Measurements from ENCODE around the gene ARHGAP9.

GRCh38 chr12:57515934-57516541, 36.4 kb upstream of the ARHGAP9 start:
- TF ChIP-seq POLR2A (IDR thresholded peaks at IDR 0.05) (no peak), CTCF (IDR thresholded peaks at IDR 0.05) (no peak)

Data from suprapubic skin (tissue), 3 donors.